Dermis blood vessel endothelial cell (primary cell): ENCODE results near the gene ADAM22. TPM values are rescaled to one million over a fixed set of nuclear protein-coding genes. Genes with fewer than 3 reads are reported as not detected.

Experiments
- DNase-seq: peaks from one replicate; pipeline ENCODE4 v3.0.0; 2010
- total RNA-seq: library from RNA; depleted of rRNA; stranded (reverse); fragments of >200 nt; gene quantifications from 2 replicates; pipeline ENCODE4 v1.2.3, GENCODE V29; 2014

The ADAM22 gene
- total RNA-seq, 1 donor from 2014 or later, result 2.0 TPM

GRCh38 chr7:88041583-88041982 is 107.5 kb downstream of the ADAM22 start:
- no peak for DNase-seq

DNA sequence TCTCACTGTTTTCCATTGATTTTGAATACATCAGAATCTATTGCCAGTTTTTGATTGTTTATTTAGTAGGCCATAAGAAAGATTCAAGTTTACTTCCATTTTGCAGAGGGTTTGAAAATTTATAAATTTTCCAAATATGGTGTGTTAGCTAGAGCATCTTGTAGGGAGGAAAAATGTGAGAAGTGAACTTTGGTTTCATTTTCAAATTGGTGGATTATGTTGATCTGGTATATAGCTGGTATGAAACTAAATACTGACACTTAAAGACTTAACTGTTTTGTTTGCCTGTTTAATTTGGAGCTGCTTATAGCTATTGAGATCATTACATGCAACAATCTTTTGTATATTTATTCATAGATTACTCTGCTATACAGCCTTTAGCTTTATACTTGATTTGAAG is 108.1 kb downstream of the ADAM22 start:
- DNase-seq, result no peak

GRCh38 chr7:88042803-88043202 is 108.8 kb downstream of the ADAM22 start:
- no peak for DNase-seq

- DNase-seq, result no peak
Observed at GRCh38 chr7:88044069-88044468, 110.0 kb downstream of the ADAM22 start.

DNA sequence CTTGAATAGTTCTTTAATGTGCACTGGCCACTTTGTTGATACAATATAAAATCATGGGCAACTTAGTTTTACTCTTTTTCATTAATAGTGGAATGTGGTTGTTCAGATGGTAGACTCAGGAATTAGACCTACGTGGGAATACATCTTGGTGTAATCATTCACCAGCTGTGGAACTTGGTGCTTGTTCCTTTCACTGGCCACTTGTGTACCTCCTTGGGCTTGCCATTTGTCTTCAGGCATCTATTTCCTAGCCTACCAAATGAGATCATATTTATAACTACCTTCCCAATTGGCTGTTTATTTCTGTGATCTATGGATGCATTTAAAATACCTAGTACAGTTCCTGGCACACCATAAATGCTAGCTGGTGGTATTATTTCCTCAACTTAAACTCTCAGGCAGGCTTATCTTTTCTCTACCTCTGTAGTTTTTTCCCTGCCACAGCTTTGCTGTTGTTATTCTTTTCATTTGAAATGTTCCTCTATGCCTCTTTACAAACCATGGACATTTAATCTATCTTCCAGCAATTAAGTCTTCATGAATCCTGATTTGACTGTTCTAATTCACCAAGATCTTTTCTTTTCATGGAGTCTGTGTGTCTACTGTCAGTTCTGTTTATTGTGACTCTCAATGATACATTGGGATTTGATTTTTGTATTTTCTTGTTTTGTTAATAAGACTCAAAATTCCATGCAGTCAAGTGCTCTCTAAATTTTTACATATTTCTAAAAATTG is 113.0 kb downstream of the ADAM22 start:
- DNase-seq, result no peak

DNA sequence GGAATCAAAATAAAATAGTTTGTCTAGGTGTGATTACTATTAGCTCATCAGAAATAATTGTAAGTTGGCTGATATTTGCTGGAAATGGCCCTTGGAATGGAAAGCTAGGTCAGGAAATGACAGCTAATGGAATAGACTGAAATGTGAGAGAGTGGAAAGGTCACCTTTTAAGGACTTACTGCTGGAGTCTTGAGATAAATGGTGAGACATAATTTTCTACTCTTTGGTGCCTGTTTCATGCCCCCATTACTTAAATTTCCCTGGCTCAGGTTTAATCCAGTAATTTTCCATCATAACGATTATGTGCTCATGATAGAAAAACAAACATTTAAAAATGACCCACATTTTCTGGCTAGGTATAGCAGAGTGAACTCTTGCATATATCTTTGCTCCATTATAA is 123.6 kb downstream of the ADAM22 start:
- peak; percentile 5 for DNase-seq

DNA sequence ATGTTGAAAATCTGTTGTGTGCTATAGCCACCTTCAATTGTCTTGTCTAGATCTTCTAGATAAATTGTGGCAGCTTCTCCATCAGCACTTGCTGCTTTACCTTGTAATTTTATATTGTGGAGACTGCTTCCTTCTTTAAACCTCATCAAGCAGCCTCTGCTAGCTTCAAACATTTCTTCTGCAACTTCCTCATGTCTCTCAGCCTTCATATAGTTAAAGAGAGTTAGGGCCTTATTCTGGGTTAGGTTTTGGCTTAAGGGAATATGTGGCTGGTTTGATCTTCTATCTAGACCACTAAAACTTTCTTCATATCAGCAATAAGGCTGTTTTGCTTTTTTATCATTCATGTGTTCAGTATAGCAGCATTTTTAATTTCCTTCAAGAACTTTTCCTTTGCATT is 128.2 kb downstream of the ADAM22 start:
- no peak for DNase-seq

GRCh38 chr7:88069093-88069492 is 135.0 kb downstream of the ADAM22 start:
- no peak for DNase-seq

DNA sequence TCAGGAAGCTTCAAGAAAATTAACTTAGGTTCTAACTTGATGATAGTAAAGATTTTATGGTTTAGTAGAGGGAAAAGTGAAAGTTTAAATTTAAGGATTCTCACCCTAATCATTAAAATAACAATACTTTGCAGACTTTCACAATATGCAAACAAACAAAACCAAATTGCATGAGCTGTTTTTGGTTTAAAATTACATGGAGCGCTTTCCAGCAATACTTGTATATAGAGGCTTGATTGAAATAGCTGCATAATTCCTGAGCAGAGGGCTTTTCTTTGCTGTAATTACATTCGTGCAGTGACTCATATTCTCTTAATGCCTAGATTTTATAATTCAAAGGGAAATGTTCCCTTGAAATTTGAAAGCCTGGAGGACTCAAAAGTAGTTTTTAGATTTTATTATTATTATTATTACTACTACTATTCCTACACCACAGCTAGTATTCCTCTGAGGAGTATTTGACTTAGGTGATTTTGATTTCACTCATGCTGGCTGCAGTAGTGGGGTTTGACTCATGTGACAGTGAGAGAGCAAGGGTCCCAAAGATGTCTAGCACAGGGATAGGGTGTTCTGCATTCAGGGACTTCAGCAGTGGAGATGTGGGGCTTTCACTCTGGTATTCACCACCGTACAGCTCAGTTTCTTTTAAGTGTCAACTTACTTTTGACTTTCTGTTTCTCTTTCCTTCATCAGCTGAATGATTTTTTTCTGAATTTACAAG is 138.1 kb downstream of the ADAM22 start:
- no peak for DNase-seq

DNA sequence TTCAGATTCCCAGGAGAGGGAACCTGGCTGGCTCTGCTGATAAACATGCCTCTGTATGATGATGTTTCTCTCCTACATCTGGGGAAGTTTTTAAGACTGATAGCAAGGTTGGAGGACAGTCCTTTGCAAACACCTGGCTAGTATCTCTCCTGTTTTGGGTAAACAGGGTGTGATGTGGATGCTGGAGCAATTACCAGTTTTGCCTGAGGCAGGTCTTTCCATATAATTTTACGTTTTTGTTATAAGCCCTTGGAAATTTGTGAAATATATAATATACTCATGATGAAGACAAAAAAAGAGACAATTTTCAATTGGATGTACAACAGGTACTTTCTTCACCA is 138.6 kb downstream of the ADAM22 start:
- no peak for DNase-seq

DNA sequence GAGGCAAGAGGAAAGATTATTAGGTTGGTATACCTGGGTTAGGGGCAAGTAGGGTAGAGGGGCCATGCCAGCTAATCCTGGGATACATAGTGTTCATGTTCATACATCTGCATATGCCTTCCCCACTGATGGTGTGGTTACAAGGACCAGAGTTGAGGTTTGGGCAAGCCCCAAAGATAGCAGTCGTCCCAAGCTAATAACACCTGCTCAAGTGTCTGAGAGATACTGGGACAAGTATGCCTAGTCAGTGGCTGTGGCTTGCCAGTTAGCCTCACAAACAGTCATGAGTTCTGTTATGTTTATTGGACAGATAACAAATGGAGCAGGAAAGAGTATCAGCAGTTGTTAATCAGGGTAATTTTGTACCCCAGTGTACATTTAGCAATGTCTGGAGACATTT is 139.6 kb downstream of the ADAM22 start:
- DNase-seq, result no peak

- no peak for DNase-seq
Observed at GRCh38 chr7:88075216-88075615, 141.2 kb downstream of the ADAM22 start.

DNA sequence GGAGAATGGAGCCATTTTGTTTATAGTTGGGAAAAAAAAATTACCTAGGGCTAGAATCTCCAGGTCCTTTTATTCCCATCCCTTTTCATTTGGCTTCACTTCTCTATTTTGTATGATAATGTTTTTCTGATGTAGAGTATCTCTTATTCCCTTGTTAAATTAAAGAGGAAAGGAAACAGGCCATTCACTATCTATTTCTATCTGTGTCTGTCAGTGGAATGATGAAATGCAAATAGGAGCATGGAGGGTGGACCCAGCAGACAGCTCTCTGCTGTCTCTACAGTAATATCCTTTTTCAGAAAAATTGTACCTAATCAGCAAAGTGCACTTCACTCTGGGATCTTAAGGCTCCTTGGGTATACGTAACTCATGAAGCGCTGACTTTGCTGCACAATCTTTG is 149.8 kb downstream of the ADAM22 start:
- DNase-seq, result no peak

DNA sequence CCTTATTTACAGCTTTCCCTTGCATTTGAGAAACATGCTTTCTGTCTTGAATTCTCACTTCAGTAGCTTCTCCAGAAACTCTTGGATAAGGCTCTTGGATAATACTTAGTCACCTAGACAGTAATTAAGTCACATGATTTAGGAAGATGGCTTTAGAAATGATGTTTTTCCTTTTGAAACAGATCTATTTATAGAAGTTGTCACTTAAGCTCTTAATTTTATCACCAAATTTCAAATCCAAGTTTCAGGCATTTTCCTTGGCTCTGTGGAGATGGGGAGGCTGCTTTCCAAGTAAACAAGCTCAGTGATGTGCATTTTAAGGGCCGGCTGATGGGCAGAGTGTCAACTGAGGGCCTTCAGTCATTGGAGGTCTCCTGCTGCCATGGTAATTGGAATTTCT is 155.5 kb downstream of the ADAM22 start:
- DNase-seq, result no peak

- no peak for DNase-seq
Observed at GRCh38 chr7:88090240-88090639, 156.2 kb downstream of the ADAM22 start.

- DNase-seq, result no peak
Observed at GRCh38 chr7:88090671-88091070, 156.6 kb downstream of the ADAM22 start.

- DNase-seq, result no peak
Observed at GRCh38 chr7:88091988-88092675, 158.1 kb downstream of the ADAM22 start.

GRCh38 chr7:88092676-88092999 is 158.6 kb downstream of the ADAM22 start:
- DNase-seq, result peak; percentile 14

DNA sequence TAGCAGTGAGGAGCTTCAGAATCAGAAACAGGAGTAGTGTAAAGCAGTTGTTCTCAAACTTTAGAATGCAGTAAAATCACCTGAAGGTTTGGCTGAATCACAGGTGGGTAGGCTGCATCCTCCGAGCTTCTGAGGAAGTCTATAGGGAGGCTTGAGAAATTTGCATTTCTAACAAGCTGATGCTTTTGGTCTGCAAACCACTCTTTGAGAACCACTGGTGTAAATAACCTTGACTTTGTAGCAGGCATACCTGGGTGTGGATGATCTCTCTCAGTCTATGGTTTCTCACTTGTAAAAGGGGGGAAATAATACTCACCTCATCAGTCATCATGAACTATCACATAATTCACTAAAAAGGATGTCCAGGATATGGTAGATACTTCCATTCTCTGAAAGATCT is 167.7 kb downstream of the ADAM22 start:
- DNase-seq, result no peak

GRCh38 chr7:88102675-88103074 is 168.6 kb downstream of the ADAM22 start:
- no peak for DNase-seq

DNA sequence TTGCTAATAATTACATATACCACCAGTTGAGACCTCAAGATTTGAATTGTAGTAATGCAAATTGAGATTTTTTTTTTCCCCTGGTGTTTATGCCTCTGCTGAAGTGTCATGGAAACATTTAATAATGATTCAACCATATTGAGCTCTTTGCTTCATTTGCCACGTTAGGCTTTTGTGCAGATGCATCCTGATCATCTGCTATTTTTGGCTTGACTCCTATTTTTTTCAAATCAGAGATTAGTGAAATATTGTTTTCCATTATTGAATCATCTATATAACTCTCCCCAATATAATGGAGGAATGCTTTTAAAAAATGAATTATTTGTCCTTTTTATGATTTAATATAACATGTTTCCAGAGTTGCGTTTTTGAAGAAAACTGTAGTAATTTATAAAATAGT is 170.7 kb downstream of the ADAM22 start:
- DNase-seq, result peak; percentile 92

DNA sequence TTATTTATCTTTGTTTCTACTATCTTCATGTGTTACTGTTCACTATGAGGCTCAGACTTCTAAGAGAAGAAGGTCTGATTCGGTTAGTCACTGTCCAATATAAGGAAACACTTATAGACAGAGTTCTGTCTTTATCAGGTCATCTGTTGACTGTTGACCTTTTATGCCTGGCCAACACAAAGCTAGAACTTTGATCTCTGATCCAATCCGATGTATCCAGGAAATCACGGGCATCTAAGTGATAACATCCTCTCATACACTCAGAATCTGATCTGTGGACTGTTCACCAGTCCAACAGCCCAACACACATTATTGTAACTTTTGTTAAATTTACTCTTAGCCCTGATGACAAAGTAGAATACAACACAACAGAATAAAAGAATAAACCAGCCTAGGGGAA is 171.2 kb downstream of the ADAM22 start:
- DNase-seq, result peak; percentile 54

DNA sequence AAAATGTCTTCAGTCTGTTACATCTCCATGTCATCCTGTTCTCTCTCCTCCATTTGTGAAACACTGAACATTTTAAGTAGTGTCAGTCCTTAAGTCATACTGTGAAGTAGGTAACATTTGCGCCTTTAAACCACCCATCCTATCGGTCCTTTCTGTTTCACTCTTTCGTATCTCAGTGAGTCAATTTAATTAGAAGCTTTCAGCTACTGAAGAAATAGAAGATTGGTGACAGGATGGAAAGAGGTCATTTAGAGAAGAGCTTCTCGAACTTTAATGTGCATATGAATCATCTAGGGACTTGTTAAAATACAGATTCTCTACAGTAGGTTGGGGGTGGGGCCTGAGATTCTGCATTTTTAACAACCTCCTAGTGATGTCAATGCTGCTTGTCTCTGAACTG is 172.4 kb downstream of the ADAM22 start:
- DNase-seq, result no peak

DNA sequence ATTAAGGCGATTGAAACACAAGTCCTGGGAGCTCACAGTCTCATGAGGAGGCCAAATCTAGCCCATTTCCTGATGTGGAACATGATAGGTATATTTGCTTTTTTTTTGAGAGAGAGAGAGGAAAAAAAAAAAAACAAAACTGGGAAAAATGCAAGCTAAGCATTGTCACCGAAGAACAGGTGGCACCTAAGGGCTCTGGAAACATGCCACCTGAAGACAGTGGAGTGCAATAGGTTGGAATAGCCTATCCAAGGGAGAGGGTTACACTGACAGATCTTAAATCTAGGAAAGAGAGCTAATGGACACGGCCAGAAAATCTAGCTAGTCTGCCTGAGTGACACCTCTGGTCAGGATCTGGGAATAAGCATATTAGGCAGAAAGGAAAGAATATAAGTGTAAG is 175.6 kb downstream of the ADAM22 start:
- no peak for DNase-seq
